Natural killer cell (primary cell): ENCODE results near the gene ADAMTS17. TPM values are rescaled to one million over a fixed set of nuclear protein-coding genes. Genes with fewer than 3 reads are reported as not detected.
A peak's percentile ranks its signal among the peaks of the same experiment; 100 is the strongest.

Experiments
- ATAC-seq, 3 donors: fragments of 150-1000 bp in 2 of 3; fragments of 200-7000 bp in 1 of 3; cut with Tn5 transposase; 1 replicate in 1 of 3; 2 replicates in 2 of 3; pipeline ENCODE4 v1.10.0; 2021; ENCODE audit warnings: mild to moderate bottlenecking in 2 of 3, moderate library complexity in 2 of 3
- DNase-seq, 2 donors: peaks; one replicate each; pipeline versions ENCODE4 v3.0.0 to v3.0.0-alpha.2; 2013 to 2021; ENCODE audit warnings: mixed read lengths in 1 of 2
- H3K27ac ChIP-seq: one replicate; pipeline ENCODE4 v1.5.1; 2013; ENCODE audit warnings: mild to moderate bottlenecking, low read length
- H3K27me3 ChIP-seq: one replicate; pipeline ENCODE4 v1.6.1; 2013; ENCODE audit warnings: low read length; ENCODE audit not compliant: control insufficient read depth, insufficient read depth
- H3K36me3 ChIP-seq: one replicate; pipeline ENCODE4 v1.6.1; 2013; ENCODE audit warnings: low read length; ENCODE audit not compliant: control insufficient read depth, insufficient read depth
- H3K4me1 ChIP-seq: one replicate; pipeline ENCODE4 v1.6.1; 2013; ENCODE audit warnings: low read length; ENCODE audit not compliant: control insufficient read depth, insufficient read depth
- H3K4me3 ChIP-seq: one replicate; pipeline ENCODE4 v1.5.1; 2013; ENCODE audit warnings: low read length
- H3K9me3 ChIP-seq: one replicate; pipeline ENCODE4 v1.6.1; 2013; ENCODE audit warnings: low read length; ENCODE audit not compliant: control insufficient read depth, insufficient read depth
- H3K27ac Mint-ChIP-seq, 2 donors: one replicate each; pipeline ENCODE4 v1.8.0; 2022; ENCODE audit warnings: mild to moderate bottlenecking in 2 of 2, mixed read lengths in 2 of 2, moderate library complexity in 1 of 2
- H3K27me3 Mint-ChIP-seq, 2 donors: one replicate each; pipeline ENCODE4 v1.8.0; 2022; ENCODE audit warnings: low read depth in 2 of 2, mixed read lengths in 2 of 2
- H3K36me3 Mint-ChIP-seq: one replicate; pipeline ENCODE4 v1.8.0; 2022; ENCODE audit warnings: mixed read lengths
- H3K4me1 Mint-ChIP-seq, 2 donors: one replicate each; pipeline ENCODE4 v1.8.0; 2022; ENCODE audit warnings: mixed read lengths in 2 of 2
- H3K4me3 Mint-ChIP-seq: one replicate; pipeline ENCODE4 v1.8.0; 2022; ENCODE audit warnings: mild to moderate bottlenecking, moderate library complexity, mixed read lengths
- H3K9me3 Mint-ChIP-seq, 2 donors: one replicate each; pipeline ENCODE4 v1.8.0; 2022; ENCODE audit warnings: mixed read lengths in 2 of 2
- CTCF ChIP-seq: fragments of 200-600 bp; IDR thresholded peaks from one replicate; pipeline ENCODE4 v1.8.0; 2022; ENCODE audit warnings: antibody characterized with exemption
- whole genome bisulfite sequencing: methylation state at CpG from one replicate; pipeline ENCODE4 v1.1.7; 2013; ENCODE audit warnings: missing lambda C conversion rate; ENCODE audit not compliant: insufficient coverage; 5-methylcytosine and 5-hydroxymethylcytosine counted together
- intact Hi-C: fragments of 100-400 bp; cut with micrococcal nuclease; formaldehyde crosslinking; loops from one replicate; pipeline ENCODE4 v1.14.2; 2022
- total RNA-seq, 4 donors: library from RNA; stranded (reverse); fragments of 120-200 nt in 1 of 4; gene quantifications; one replicate each; pipeline versions ENCODE4 v1.2.3 to v1.2.4, GENCODE V29; 2013 to 2022

ADAMTS17 gene
- total RNA-seq, 3 donors from 2014 or later (not counting 1 experiment from before 2014, with no cell fraction given) = 4.8 to 9.5 (median 5.3) TPM

GRCh38 chr15:100338971-100339444 is 2.8 kb downstream of the ADAMTS17 start:
- H3K9me3 Mint-ChIP-seq = no peaks in the 10 kb centered on the region
- intact Hi-C loops = loop anchor here (2.0 kb wide), 1 partner anchor 410 kb away; no protein-coding TSS in a partner anchor
- DNase-seq (peak in 1 of 2 donors; percentile 87), ATAC-seq (peak; percentile 44 to 47 (median 46))
- H3K4me1 Mint-ChIP-seq = peaks cover 22 to 25% of the 10 kb centered on the region in 2 donors
- peaks cover 17 to 28% of the 10 kb centered on the region in 2 donors for H3K27me3 Mint-ChIP-seq
- 42% methylated on average over 10 of the region's 10 CpGs for WGBS
- H3K36me3 Mint-ChIP-seq = no peaks in the 10 kb centered on the region
- H3K27ac ChIP-seq = no peak overlapping the region
- peaks cover 36% of the 10 kb centered on the region for H3K4me1 ChIP-seq
- H3K4me3 ChIP-seq = no peak overlapping the region
- H3K27me3 ChIP-seq = peaks cover 8% of the 10 kb centered on the region
- no peaks in the 10 kb centered on the region for H3K36me3 ChIP-seq
- H3K27ac Mint-ChIP-seq = no peak overlapping the region
- peak overlapping the region; percentile 75 for H3K4me3 Mint-ChIP-seq
- no peaks in the 10 kb centered on the region for H3K9me3 ChIP-seq
- TF ChIP-seq CTCF = peak; percentile 59

- 88% methylated on average over 10 of the region's 10 CpGs for WGBS
- Mint-ChIP-seq H3K27ac (no peak overlapping the region), H3K27me3 (peaks cover 19 to 26% of the 10 kb centered on the region in 2 donors), H3K4me1 (peaks cover 30 to 33% of the 10 kb centered on the region in 2 donors), H3K4me3 (no peak overlapping the region), H3K9me3 (no peaks in the 10 kb centered on the region), H3K36me3 (no peaks in the 10 kb centered on the region)
- Histone ChIP-seq H3K4me3 (no peak overlapping the region), H3K27ac (no peak overlapping the region), H3K9me3 (no peaks in the 10 kb centered on the region), H3K27me3 (peaks cover 8% of the 10 kb centered on the region), H3K36me3 (no peaks in the 10 kb centered on the region), H3K4me1 (peaks cover 44% of the 10 kb centered on the region)
- intact Hi-C loops = loop anchor here (2.0 kb wide), 1 partner anchor 409 kb away; no protein-coding TSS in a partner anchor
- DNase-seq (no peak), ATAC-seq (no peak)
- TF ChIP-seq CTCF = no peak
These were observed 3.5 kb downstream of the ADAMTS17 start for GRCh38 chr15:100338247-100338646.

- Histone ChIP-seq H3K27ac (no peak overlapping the region), H3K9me3 (no peaks in the 10 kb centered on the region), H3K27me3 (peaks cover 8% of the 10 kb centered on the region), H3K4me1 (peaks cover 51% of the 10 kb centered on the region), H3K36me3 (no peaks in the 10 kb centered on the region), H3K4me3 (no peak overlapping the region)
- peaks cover 22 to 26% of the 10 kb centered on the region in 2 donors for H3K27me3 Mint-ChIP-seq
- no peak for ATAC-seq
- no peak for DNase-seq
- no peak overlapping the region for H3K27ac Mint-ChIP-seq
- 93% methylated on average over 17 of the region's 17 CpGs for WGBS
- peaks cover 39% of the 10 kb centered on the region in 2 donors for H3K4me1 Mint-ChIP-seq
- no peak for TF ChIP-seq CTCF
- intact Hi-C loops = loop anchor here (2.0 kb wide), 1 partner anchor 409 kb away; no protein-coding TSS in a partner anchor
- H3K9me3 Mint-ChIP-seq = no peaks in the 10 kb centered on the region
- no peaks in the 10 kb centered on the region for H3K36me3 Mint-ChIP-seq
- no peak overlapping the region for H3K4me3 Mint-ChIP-seq
These were observed 4.4 kb downstream of the ADAMTS17 start for GRCh38 chr15:100337096-100338044.
